ENCODE data around the gene ZNF750.

Gene ZNF750

DNA sequence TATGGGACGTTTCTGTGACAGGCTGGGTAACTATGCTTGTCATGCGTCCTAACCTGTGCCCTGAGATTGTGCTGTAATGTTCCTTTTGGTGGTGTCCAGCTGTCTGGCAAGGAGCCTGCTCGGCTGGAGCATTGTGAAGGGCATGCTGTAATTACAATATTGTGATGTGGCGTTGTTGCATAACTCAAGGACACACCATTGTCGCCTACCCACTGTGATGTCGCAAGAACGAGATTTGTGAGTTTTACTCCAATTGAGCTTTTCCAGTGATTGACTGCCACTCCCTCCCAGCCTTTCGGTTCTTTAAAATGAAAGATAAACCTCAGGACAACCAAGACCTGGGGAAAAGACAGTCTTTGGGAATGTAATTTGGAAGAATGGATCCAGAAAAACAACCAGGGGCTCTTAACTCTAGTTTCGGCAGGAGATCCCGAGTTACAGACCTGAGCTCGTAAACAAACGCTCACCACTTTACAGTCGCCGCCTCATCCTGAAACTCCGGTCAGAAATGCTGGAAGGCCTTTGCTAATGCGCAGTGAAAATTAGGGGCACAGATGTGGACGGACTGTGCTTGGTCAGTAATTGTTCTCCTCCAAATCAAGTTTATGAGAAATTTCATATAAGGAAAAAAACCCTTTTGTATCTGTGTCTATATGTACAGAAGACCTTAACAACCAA is 1.3 kb downstream of the ZNF750 start:
- TF ChIP-seq POLR2A (IDR thresholded peaks at IDR 0.05; ENCODE audit: extremely low read depth, insufficient read length) (no peak), MYC (IDR thresholded peaks at IDR 0.05; ENCODE audit: low read depth, low read length) (0 out of 2 replicates have a peak, but pooled peaks have one; percentile 74)
- TF ChIP-seq, protein P1, sequence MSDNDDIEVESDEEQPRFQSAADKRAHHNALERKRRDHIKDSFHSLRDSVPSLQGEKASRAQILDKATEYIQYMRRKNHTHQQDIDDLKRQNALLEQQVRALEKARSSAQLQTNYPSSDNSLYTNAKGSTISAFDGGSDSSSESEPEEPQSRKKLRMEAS (IDR thresholded peaks at IDR 0.05; ENCODE audit: low read depth, low read length) = peak; percentile 58
- TF ChIP-seq, protein P2, sequence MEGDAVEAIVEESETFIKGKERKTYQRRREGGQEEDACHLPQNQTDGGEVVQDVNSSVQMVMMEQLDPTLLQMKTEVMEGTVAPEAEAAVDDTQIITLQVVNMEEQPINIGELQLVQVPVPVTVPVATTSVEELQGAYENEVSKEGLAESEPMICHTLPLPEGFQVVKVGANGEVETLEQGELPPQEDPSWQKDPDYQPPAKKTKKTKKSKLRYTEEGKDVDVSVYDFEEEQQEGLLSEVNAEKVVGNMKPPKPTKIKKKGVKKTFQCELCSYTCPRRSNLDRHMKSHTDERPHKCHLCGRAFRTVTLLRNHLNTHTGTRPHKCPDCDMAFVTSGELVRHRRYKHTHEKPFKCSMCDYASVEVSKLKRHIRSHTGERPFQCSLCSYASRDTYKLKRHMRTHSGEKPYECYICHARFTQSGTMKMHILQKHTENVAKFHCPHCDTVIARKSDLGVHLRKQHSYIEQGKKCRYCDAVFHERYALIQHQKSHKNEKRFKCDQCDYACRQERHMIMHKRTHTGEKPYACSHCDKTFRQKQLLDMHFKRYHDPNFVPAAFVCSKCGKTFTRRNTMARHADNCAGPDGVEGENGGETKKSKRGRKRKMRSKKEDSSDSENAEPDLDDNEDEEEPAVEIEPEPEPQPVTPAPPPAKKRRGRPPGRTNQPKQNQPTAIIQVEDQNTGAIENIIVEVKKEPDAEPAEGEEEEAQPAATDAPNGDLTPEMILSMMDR (IDR thresholded peaks at IDR 0.05; ENCODE audit: low read depth, low read length) = no peak
- peak overlapping the region; percentile 18 for H3K4me3 ChIP-seq (ENCODE audit: low read depth, low read length)
- DNase-seq (ENCODE audit: low read depth) = peak; percentile 90

DNA sequence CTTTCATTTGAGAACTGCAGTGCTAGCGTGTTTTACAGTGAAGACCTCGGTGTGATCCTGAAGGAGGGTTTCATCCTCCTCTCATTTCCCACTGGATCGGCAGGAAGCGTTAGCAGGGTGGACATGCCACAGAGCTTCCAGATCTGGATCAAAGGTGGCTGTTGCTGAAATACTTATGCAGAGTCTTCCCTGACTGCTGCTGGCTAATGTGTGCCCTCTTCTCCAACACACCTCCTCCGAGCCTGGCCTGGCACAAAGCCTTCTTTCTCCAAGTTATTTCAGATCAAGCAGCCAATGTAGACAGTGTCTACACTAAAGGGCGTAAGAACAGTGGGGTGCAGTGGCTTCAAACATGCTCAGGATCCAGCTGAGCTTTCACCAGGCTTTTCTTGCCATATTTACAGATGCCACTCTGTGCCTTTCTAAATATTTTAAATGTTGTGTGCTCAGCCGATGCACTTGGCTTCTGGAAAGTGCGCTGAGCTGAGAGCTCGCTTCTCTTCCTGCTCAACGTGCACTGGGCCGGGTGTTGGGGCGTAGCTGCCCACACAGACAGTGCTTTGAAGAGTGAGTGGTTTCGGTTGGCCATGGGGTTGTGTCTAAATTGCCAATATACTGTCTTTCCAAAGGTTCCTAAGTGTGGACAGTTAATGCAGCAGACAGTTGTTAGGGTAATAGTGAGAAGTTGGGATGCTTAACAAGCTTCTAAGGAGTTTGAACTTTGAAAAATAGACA is 2.1 kb downstream of the ZNF750 start:
- H3K4me3 ChIP-seq (ENCODE audit: low read depth, low read length) = no peak overlapping the region
- TF ChIP-seq MYC (IDR thresholded peaks at IDR 0.05; ENCODE audit: low read depth, low read length) = no peak
- TF ChIP-seq, protein P2 (IDR thresholded peaks at IDR 0.05; ENCODE audit: low read depth, low read length) = no peak
- no peak for TF ChIP-seq POLR2A (IDR thresholded peaks at IDR 0.05; ENCODE audit: extremely low read depth, insufficient read length)
- TF ChIP-seq, protein P1 (IDR thresholded peaks at IDR 0.05; ENCODE audit: low read depth, low read length) = no peak

DNA sequence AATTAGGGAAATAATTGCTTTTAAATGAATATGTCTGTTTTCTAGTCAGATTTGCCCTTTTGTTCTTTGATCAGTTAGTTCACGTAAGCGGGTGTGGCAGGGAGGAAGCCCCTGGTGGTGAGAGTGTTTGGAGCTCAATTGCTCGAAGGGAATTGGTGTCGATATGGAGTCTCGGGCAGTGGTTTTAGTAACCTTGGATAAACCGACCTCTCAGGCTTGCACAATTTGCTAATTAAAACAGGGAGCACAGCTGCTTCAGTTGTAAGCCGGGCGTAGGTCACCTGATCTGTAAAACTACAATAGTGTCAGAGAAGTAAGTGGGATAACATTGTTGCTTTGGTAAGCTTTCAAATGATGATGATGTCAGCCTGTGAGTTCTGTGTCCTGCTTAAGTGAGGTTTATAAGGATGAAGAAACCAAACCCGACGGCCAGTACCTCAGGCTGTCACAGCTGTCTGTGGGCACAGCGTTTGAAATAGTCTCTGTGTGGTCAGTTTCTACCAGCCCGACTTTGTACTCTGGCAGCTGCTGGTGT is 2.9 kb downstream of the ZNF750 start:
- no peak overlapping the region for H3K4me3 ChIP-seq (ENCODE audit: low read depth, low read length)
- TF ChIP-seq, protein P1 (IDR thresholded peaks at IDR 0.05; ENCODE audit: low read depth, low read length) = no peak
- no peak for TF ChIP-seq POLR2A (IDR thresholded peaks at IDR 0.05; ENCODE audit: extremely low read depth, insufficient read length)
- TF ChIP-seq MYC (IDR thresholded peaks at IDR 0.05; ENCODE audit: low read depth, low read length) = no peak
- TF ChIP-seq, protein P2 (IDR thresholded peaks at IDR 0.05; ENCODE audit: low read depth, low read length) = no peak
- DNase-seq (ENCODE audit: low read depth) = peak; percentile 70

More for the DNA sequence above, 2.1 kb downstream of the ZNF750 start:
- peak; percentile 32 for DNase-seq (ENCODE audit: low read depth)

DNA sequence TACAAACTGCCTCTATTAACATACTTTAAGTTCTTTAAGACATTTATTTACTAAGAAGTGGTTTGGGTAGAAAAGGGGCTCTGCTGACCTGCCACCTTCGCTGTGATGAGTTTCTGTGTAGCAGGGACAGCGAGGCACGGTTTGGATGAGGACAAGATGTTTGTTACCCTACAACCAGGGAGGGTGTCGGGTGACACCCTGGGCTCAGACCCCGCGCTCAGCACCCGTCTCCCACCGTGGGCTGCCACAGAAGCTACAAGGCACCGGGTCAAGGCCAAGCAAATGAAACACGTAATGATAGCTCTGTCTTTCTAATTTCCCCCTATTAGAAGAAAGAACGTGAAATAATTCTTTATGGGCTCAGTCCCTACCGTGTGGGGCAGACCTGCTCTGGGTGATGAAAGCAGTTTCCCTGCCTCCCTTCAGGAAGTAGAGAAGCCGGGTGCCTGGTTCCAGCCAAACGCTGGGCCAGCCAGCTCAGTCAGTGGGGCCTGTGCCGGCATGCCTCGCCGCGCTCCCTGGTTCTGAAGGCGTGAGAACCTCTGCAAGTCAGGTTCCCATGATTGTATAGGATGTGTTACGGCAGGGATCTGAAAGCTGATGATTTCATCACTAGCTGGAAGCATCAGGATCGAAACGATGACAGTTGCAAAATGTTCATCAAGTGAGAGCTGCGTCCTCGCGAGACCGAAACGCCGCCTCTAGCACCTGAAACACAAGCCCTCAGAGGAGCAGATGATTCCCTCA is 3.9 kb downstream of the ZNF750 start:
- no peak overlapping the region for H3K4me3 ChIP-seq (ENCODE audit: low read depth, low read length)
- TF ChIP-seq, protein P1 (IDR thresholded peaks at IDR 0.05; ENCODE audit: low read depth, low read length) = no peak
- TF ChIP-seq MYC (IDR thresholded peaks at IDR 0.05; ENCODE audit: low read depth, low read length) (no peak), POLR2A (IDR thresholded peaks at IDR 0.05; ENCODE audit: extremely low read depth, insufficient read length) (no peak)
- TF ChIP-seq, protein P2 (IDR thresholded peaks at IDR 0.05; ENCODE audit: low read depth, low read length) = no peak
- DNase-seq (ENCODE audit: low read depth) = no peak

DNA sequence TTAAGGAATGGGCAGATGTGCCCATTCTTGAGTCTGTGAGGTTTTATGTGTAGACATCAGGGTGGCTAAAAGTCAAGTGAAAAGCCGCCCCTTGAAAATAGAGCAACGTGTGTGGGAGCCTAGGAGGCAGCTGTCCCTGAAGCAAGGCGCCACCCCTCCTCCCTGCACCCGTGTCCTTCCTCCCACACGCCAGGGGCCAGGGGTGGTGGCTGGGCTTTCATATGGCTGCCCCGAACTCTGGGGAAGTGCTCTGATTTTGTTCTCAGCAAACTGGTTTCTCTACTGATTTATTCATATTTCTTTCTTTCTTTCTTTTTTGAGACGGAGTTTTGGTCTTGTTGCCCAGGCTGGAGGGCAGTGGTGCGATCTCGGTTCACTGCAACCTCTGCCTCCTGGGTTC is 4.7 kb downstream of the ZNF750 start:
- H3K4me3 ChIP-seq (ENCODE audit: low read depth, low read length) = no peak overlapping the region
- DNase-seq (ENCODE audit: low read depth) = peak; percentile 69
- TF ChIP-seq MYC (IDR thresholded peaks at IDR 0.05; ENCODE audit: low read depth, low read length) = no peak

All from NB4 (cell line).